H9 (cell line): ENCODE results near the gene ZNF330. TPM values are rescaled to one million over a fixed set of nuclear protein-coding genes. Genes with fewer than 3 reads are reported as not detected.

Experiments
- DNase-seq: peaks from one replicate; pipeline ENCODE4 v3.0.0-alpha.2; 2017
- H2AFZ ChIP-seq: one replicate; pipeline ENCODE4 v1.6.1; 2013; ENCODE audit warnings: mild to moderate bottlenecking, low read length, control low read depth, moderate library complexity
- H2AK5ac ChIP-seq: 2 replicates; pipeline ENCODE4 v1.6.1; 2013; ENCODE audit warnings: low read length, control low read depth, mixed read lengths; ENCODE audit not compliant: insufficient read length
- H2BK120ac ChIP-seq: one replicate; pipeline ENCODE4 v1.6.1; 2013; ENCODE audit warnings: low read depth, mild to moderate bottlenecking, low read length, control low read depth, inconsistent platforms; ENCODE audit not compliant: poor library complexity, severe bottlenecking
- H2BK12ac ChIP-seq: 2 replicates; pipeline ENCODE4 v1.6.1; 2013; ENCODE audit warnings: low read length, control low read depth, mixed read lengths, low read depth; ENCODE audit not compliant: insufficient read length
- H2BK15ac ChIP-seq: 2 replicates; pipeline ENCODE4 v1.6.1; 2013; ENCODE audit warnings: low read depth, low read length, control low read depth
- H2BK20ac ChIP-seq: one replicate; pipeline ENCODE4 v1.6.1; 2013; ENCODE audit warnings: low read depth, mild to moderate bottlenecking, low read length, control low read depth, inconsistent platforms; ENCODE audit not compliant: poor library complexity, severe bottlenecking
- H2BK5ac ChIP-seq: 2 replicates; pipeline ENCODE4 v1.6.1; 2013; ENCODE audit warnings: low read length, control low read depth, mixed read lengths; ENCODE audit not compliant: insufficient read length
- H3K14ac ChIP-seq: 2 replicates; pipeline ENCODE4 v1.6.1; 2013; ENCODE audit warnings: low read length, control low read depth; ENCODE audit not compliant: insufficient read depth
- H3K18ac ChIP-seq: 2 replicates; pipeline ENCODE4 v1.6.1; 2013; ENCODE audit warnings: low read depth, mild to moderate bottlenecking, mixed read lengths, low read length, control low read depth; ENCODE audit not compliant: insufficient read length
- H3K23ac ChIP-seq: 2 replicates; pipeline ENCODE4 v1.6.1; 2013; ENCODE audit warnings: low read length, control low read depth, mixed read lengths, low read depth; ENCODE audit not compliant: insufficient read length
- H3K23me2 ChIP-seq: 2 replicates; pipeline ENCODE4 v1.6.1; 2013; ENCODE audit warnings: low read depth, mild to moderate bottlenecking, mixed read lengths, low read length, control low read depth; ENCODE audit not compliant: insufficient read length, poor library complexity, severe bottlenecking
- H3K27ac ChIP-seq: 2 replicates; pipeline ENCODE4 v1.5.1; 2013; ENCODE audit warnings: low read length, control low read depth, mixed read lengths, low read depth; ENCODE audit not compliant: insufficient read length
- H3K27me3 ChIP-seq: 2 replicates; pipeline ENCODE4 v1.6.1; 2013; ENCODE audit warnings: low read length, control low read depth, inconsistent platforms; ENCODE audit not compliant: insufficient read depth
- H3K4ac ChIP-seq: 2 replicates; pipeline ENCODE4 v1.6.1; 2013; ENCODE audit warnings: low read depth, mild to moderate bottlenecking, control low read depth, inconsistent platforms, low read length, moderate library complexity
- H3K4me1 ChIP-seq: 2 replicates; pipeline ENCODE4 v1.6.1; 2013; ENCODE audit warnings: low read length, control low read depth, inconsistent platforms; ENCODE audit not compliant: insufficient read depth
- H3K4me2 ChIP-seq: 2 replicates; pipeline ENCODE4 v1.6.1; 2013; ENCODE audit warnings: low read length, control low read depth, mixed read lengths; ENCODE audit not compliant: insufficient read length, insufficient read depth
- H3K56ac ChIP-seq: 2 replicates; pipeline ENCODE4 v1.6.1; 2013; ENCODE audit warnings: low read depth, mild to moderate bottlenecking, mixed read lengths, low read length, control low read depth; ENCODE audit not compliant: insufficient read length
- H3K79me1 ChIP-seq: 2 replicates; pipeline ENCODE4 v1.6.1; 2013; ENCODE audit warnings: low read depth, mild to moderate bottlenecking, moderate library complexity, low read length, control low read depth, inconsistent platforms; ENCODE audit not compliant: insufficient read depth, poor library complexity, severe bottlenecking
- H3K79me2 ChIP-seq: 2 replicates; pipeline ENCODE4 v1.6.1; 2013; ENCODE audit warnings: low read length, control low read depth, inconsistent platforms; ENCODE audit not compliant: insufficient read depth
- H3K9ac ChIP-seq: 2 replicates; pipeline ENCODE4 v1.6.1; 2013; ENCODE audit warnings: low read length, control low read depth, mixed read lengths; ENCODE audit not compliant: insufficient read length; ENCODE audit errors: extremely low read depth
- H3K9me3 ChIP-seq: one replicate; pipeline ENCODE4 v1.6.1; 2013; ENCODE audit warnings: low read depth, low read length, inconsistent platforms; ENCODE audit not compliant: control insufficient read depth
- H3T11ph ChIP-seq: one replicate; pipeline ENCODE4 v1.6.1; 2013; ENCODE audit warnings: mild to moderate bottlenecking, low read length, control low read depth, inconsistent platforms
- H4K20me1 ChIP-seq: one replicate; pipeline ENCODE4 v1.6.1; 2013; ENCODE audit not compliant: control insufficient read depth, insufficient read length, insufficient read depth
- H4K5ac ChIP-seq: 2 replicates; pipeline ENCODE4 v1.6.1; 2013; ENCODE audit warnings: low read depth, mild to moderate bottlenecking, mixed read lengths, low read length, control low read depth; ENCODE audit not compliant: insufficient read length
- H4K8ac ChIP-seq: replicated peaks from 2 replicates; pipeline ENCODE4 v1.6.1; 2013; ENCODE audit warnings: low read length, control low read depth, mixed read lengths, low read depth; ENCODE audit not compliant: insufficient read length
- H4K91ac ChIP-seq: 2 replicates; pipeline ENCODE4 v1.6.1; 2013; ENCODE audit warnings: low read depth, mild to moderate bottlenecking, moderate library complexity, mixed read lengths, low read length, control low read depth; ENCODE audit not compliant: insufficient read length
- H3K27ac Mint-ChIP-seq, 3 experiments: 2 replicates in 2 of 3; 3 replicates in 1 of 3; pipeline ENCODE4 v1.8.0; 2020 to 2021; ENCODE audit warnings: mixed read lengths in 3 of 3, mild to moderate bottlenecking in 1 of 3, moderate library complexity in 1 of 3
- H3K27me3 Mint-ChIP-seq: 2 replicates; pipeline ENCODE4 v1.8.0; 2021; ENCODE audit warnings: low read depth, mild to moderate bottlenecking, moderate library complexity, mixed read lengths
- H3K36me3 Mint-ChIP-seq, 3 experiments: 2 replicates in 2 of 3; 3 replicates in 1 of 3; pipeline ENCODE4 v1.8.0; 2020 to 2021; ENCODE audit warnings: low read depth in 3 of 3, mixed read lengths in 3 of 3; ENCODE audit not compliant: insufficient read depth in 1 of 3
- H3K4me1 Mint-ChIP-seq, 2 experiments: 2 replicates each; pipeline ENCODE4 v1.8.0; 2020; ENCODE audit warnings: mixed read lengths in 2 of 2
- H3K4me3 Mint-ChIP-seq, 2 experiments: 2 replicates in 1 of 2; 3 replicates in 1 of 2; pipeline ENCODE4 v1.8.0; 2020 to 2021; ENCODE audit warnings: mild to moderate bottlenecking in 2 of 2, mixed read lengths in 2 of 2, moderate library complexity in 1 of 2
- H3K9me3 Mint-ChIP-seq, 2 experiments: 2 replicates in 1 of 2; 3 replicates in 1 of 2; pipeline ENCODE4 v1.8.0; 2020; ENCODE audit warnings: mild to moderate bottlenecking in 2 of 2, mixed read lengths in 2 of 2, moderate library complexity in 1 of 2
- WGBS: extraction: QIAGEN DNeasy Blood & Tissue Kit; methylation state at CpG from one replicate; pipeline ENCODE4 v1.1.7; 2013; ENCODE audit warnings: missing lambda C conversion rate, low lambda C conversion rate, mixed read lengths; ENCODE audit not compliant: insufficient read length; ENCODE audit errors: extremely low coverage; 5-methylcytosine and 5-hydroxymethylcytosine counted together
- total RNA-seq: library from RNA; stranded (reverse); gene quantifications from 2 replicates; pipeline ENCODE4 v1.2.1, GENCODE V29; 2021
- TF ChIP-seq, protein P1 (sequence below): fragments of 200-600 bp; sonication (generic); conservative IDR thresholded peaks from 3 replicates; pipeline ENCODE4 v1.8.0; 2021; ENCODE audit warnings: antibody characterized with exemption, mild to moderate bottlenecking

Gene ZNF330
- total RNA-seq, 1 experiment from 2014 or later, result 32.6 TPM

DNA sequence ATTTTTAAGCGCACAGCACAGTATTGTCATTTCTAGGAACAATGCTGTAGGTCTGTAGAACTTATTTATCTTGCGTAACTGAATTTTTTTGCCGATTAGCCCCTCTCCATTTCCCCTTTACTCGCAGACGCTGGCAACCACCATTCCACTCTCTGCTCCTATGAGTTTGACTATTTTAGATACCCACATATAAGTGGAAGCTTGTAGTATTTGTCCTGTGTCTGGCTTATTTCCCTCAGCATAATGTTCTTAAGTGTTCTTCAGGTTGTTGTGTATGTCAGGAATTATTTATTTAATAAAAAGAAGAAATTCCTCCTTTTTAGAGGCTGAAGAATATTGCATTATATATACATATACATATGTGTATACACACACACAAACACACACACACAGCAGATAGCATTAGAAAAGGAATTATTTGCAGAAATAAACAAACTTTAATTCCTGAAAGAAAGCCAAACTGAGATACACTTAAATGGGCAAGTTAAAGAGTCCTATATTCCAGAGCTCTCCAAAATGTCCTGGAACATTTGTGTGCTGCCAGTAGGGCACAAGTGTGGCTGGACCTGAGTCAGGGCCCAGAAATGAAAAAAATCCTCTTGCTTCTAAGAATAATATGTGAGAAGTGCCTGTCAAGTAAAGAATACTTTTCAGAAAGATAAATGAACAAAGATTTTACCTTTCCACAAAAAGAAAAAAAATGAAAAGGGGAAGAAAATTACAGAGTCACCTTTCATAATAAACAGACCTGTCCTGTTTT lies 4.5 kb upstream of the ZNF330 start:
- Histone ChIP-seq H3K27me3 (no peaks in the 10 kb centered on the region), H3K79me2 (no peaks in the 10 kb centered on the region), H3K9me3 (no peaks in the 10 kb centered on the region), H3K79me1 (no peaks in the 10 kb centered on the region), H3K56ac (no peak overlapping the region), H3K18ac (no peak overlapping the region), H4K20me1 (no peaks in the 10 kb centered on the region), H3K23me2 (no peaks in the 10 kb centered on the region), H3K14ac (no peak overlapping the region), H3K4me2 (no peak overlapping the region), H2BK15ac (no peak overlapping the region), H2BK20ac (no peak overlapping the region), H3K4me1 (no peaks in the 10 kb centered on the region), H4K91ac (no peak overlapping the region), H3K23ac (no peak overlapping the region), H3T11ph (no peak overlapping the region), H3K27ac (no peak overlapping the region), H2AFZ (no peak overlapping the region), H2BK5ac (no peak overlapping the region), H4K8ac (no peak overlapping the region), H2BK120ac (no peak overlapping the region), H3K4ac (no peak overlapping the region), H2BK12ac (no peak overlapping the region), H2AK5ac (no peak overlapping the region), H3K9ac (no peak overlapping the region), H4K5ac (no peak overlapping the region)
- peaks cover 6 to 11% of the 10 kb centered on the region in 2 experiments for H3K4me1 Mint-ChIP-seq
- H3K4me3 Mint-ChIP-seq, result no peak overlapping the region
- no peak for DNase-seq
- peaks cover 4 to 7% of the 10 kb centered on the region in 2 experiments; a peak in 4 of 5 replicates for H3K9me3 Mint-ChIP-seq
- H3K27me3 Mint-ChIP-seq, result peaks cover 2% of the 10 kb centered on the region
- no CpG with 5 or more reads among the region's 5 CpGs for WGBS
- H3K27ac Mint-ChIP-seq, result no peak overlapping the region
- H3K36me3 Mint-ChIP-seq, result peaks cover 0 to 4% (median 0%) of the 10 kb centered on the region in 3 experiments; a peak in 2 of 7 replicates
- TF ChIP-seq, protein P1, sequence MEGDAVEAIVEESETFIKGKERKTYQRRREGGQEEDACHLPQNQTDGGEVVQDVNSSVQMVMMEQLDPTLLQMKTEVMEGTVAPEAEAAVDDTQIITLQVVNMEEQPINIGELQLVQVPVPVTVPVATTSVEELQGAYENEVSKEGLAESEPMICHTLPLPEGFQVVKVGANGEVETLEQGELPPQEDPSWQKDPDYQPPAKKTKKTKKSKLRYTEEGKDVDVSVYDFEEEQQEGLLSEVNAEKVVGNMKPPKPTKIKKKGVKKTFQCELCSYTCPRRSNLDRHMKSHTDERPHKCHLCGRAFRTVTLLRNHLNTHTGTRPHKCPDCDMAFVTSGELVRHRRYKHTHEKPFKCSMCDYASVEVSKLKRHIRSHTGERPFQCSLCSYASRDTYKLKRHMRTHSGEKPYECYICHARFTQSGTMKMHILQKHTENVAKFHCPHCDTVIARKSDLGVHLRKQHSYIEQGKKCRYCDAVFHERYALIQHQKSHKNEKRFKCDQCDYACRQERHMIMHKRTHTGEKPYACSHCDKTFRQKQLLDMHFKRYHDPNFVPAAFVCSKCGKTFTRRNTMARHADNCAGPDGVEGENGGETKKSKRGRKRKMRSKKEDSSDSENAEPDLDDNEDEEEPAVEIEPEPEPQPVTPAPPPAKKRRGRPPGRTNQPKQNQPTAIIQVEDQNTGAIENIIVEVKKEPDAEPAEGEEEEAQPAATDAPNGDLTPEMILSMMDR, result no peak
